Astrocyte of the cerebellum (primary cell): ENCODE measurements around the gene CNNM4.

Experiments
- DNase-seq: peaks from one replicate; pipeline ENCODE4 v3.0.0-alpha.2; 2011; ENCODE audit warnings: low read depth
- H3K4me3 ChIP-seq: 2 replicates; pipeline ENCODE4 v1.5.1; 2011; ENCODE audit warnings: mild to moderate bottlenecking, low read depth, low read length, moderate library complexity
- CTCF ChIP-seq: IDR thresholded peaks from 2 replicates; pipeline ENCODE4 v1.5.1; 2012; ENCODE audit warnings: low read length, low read depth, moderate library complexity, mild to moderate bottlenecking; ENCODE audit errors: missing control alignments
- in situ Hi-C: cut with HindIII; loops from 2 replicates; pipeline ENCODE4 v1.10.0; 2017; ENCODE audit warnings: low sequenced_read_pairs

The CNNM4 gene

GRCh38 chr2:96771796-96772618 lies 11.3 kb downstream of the CNNM4 start:
- no peak for TF ChIP-seq CTCF
- in situ Hi-C loops = no loop called here
- DNase-seq = no peak
- H3K4me3 ChIP-seq = no peak overlapping the region

- H3K4me3 ChIP-seq = no peak overlapping the region
- in situ Hi-C loops = no loop called here
These were observed 12.4 kb downstream of the CNNM4 start for GRCh38 chr2:96772903-96773671.

GRCh38 chr2:96773922-96774321 lies 13.2 kb downstream of the CNNM4 start:
- TF ChIP-seq CTCF = no peak
- in situ Hi-C loops = no loop called here
- no peak for DNase-seq
- no peak overlapping the region for H3K4me3 ChIP-seq

More at GRCh38 chr2:96772903-96773671, 12.4 kb downstream of the CNNM4 start:
- no peak for DNase-seq
- TF ChIP-seq CTCF = no peak

GRCh38 chr2:96775160-96775559 lies 14.5 kb downstream of the CNNM4 start:
- no peak overlapping the region for H3K4me3 ChIP-seq
- no peak for TF ChIP-seq CTCF
- in situ Hi-C loops = no loop called here
- no peak for DNase-seq

GRCh38 chr2:96783388-96783787 lies 22.7 kb downstream of the CNNM4 start:
- in situ Hi-C loops = no loop called here
- no peak overlapping the region for H3K4me3 ChIP-seq
- no peak for DNase-seq

More at GRCh38 chr2:96783388-96783787, 22.7 kb downstream of the CNNM4 start:
- TF ChIP-seq CTCF = no peak
